HEK293 (cell line): Measurements from ENCODE around the gene STEAP3.

ENCODE experiments used
- CTCF ChIA-PET: fragments of 350-600 bp; formaldehyde crosslinking; extraction: SDS; loops from one replicate; lab custom pipeline; 2021; ENCODE audit warnings: antibody characterized with exemption; lab: Yijun Ruan, JAX
- POLR2A ChIA-PET: fragments of 300-600 bp; formaldehyde crosslinking; extraction: SDS; loops from one replicate; lab custom pipeline; 2020; ENCODE audit warnings: antibody characterized with exemption, inconsistent platforms; lab: Yijun Ruan, JAX
- H3K27ac ChIP-seq: fragments of 200-500 bp; sonication (Bioruptor generic); 2 replicates; pipeline ENCODE4 v1.5.1; 2014; ENCODE audit warnings: low read depth, low read length, control low read depth, inconsistent platforms; ENCODE audit errors: extremely low read depth
- H3K36me3 ChIP-seq, 2 experiments: fragments of 200-500 bp in 1 of 2; sonication (Bioruptor generic) in 1 of 2; 1 replicate in 1 of 2; 2 replicates in 1 of 2; pipeline ENCODE4 v1.5.1; 2014 to 2017; ENCODE audit warnings: inconsistent platforms in 2 of 2, low read length in 2 of 2; ENCODE audit not compliant: control insufficient read depth in 2 of 2, insufficient read depth in 1 of 2
- H3K4me1 ChIP-seq: fragments of 200-500 bp; sonication (Bioruptor generic); 2 replicates; pipeline ENCODE4 v1.5.1; 2014; ENCODE audit warnings: mild to moderate bottlenecking, low read length, inconsistent platforms; ENCODE audit not compliant: control insufficient read depth, insufficient read depth
- H3K4me3 ChIP-seq: 2 replicates; pipeline ENCODE4 v1.5.1; 2011; ENCODE audit warnings: low read depth, mild to moderate bottlenecking, control low read depth, low read length, moderate library complexity
- H3K9me3 ChIP-seq: fragments of 200-500 bp; sonication (Bioruptor generic); 2 replicates; pipeline ENCODE4 v1.5.1; 2014; ENCODE audit warnings: low read depth, low read length, inconsistent platforms; ENCODE audit not compliant: control insufficient read depth, insufficient read depth
- OSR2 ChIP-seq: fragments of 450-650 bp; formaldehyde crosslinking; IDR thresholded peaks from 2 replicates; pipeline ENCODE4 v1.5.1; 2016; ENCODE audit warnings: missing biosample characterization, missing genetic modification characterization
- TRIM28 ChIP-seq: IDR thresholded peaks from 2 replicates; pipeline ENCODE4 v1.6.1; 2011; ENCODE audit warnings: low read length, control low read depth, borderline replicate concordance
- ZEB2 ChIP-seq: fragments of 450-650 bp; formaldehyde crosslinking; IDR thresholded peaks from 2 replicates; pipeline ENCODE4 v1.5.1; 2016; ENCODE audit warnings: missing biosample characterization, missing genetic modification characterization
- ZFP37 ChIP-seq: fragments of 450-650 bp; formaldehyde crosslinking; IDR thresholded peaks from 2 replicates; pipeline ENCODE4 v1.5.1; 2016; ENCODE audit warnings: missing biosample characterization, missing genetic modification characterization
- ZIC2 ChIP-seq: fragments of 450-650 bp; formaldehyde crosslinking; IDR thresholded peaks from 2 replicates; pipeline ENCODE4 v1.5.1; 2016; ENCODE audit warnings: missing biosample characterization, missing genetic modification characterization
- ZNF10 ChIP-seq: fragments of 450-650 bp; formaldehyde crosslinking; IDR thresholded peaks from 2 replicates; pipeline ENCODE4 v1.5.1; 2017; ENCODE audit warnings: missing biosample characterization, missing genetic modification characterization
- ZNF121 ChIP-seq: fragments of 450-650 bp; formaldehyde crosslinking; IDR thresholded peaks from 2 replicates; pipeline ENCODE4 v1.5.1; 2016; ENCODE audit warnings: missing biosample characterization, missing genetic modification characterization
- ZNF184 ChIP-seq: fragments of 450-650 bp; IDR thresholded peaks from 2 replicates; pipeline ENCODE4 v1.5.1; 2018; ENCODE audit warnings: missing biosample characterization, mild to moderate bottlenecking, missing genetic modification characterization
- ZNF37A ChIP-seq: fragments of 450-650 bp; IDR thresholded peaks from 2 replicates; pipeline ENCODE4 v1.5.1; 2018; ENCODE audit warnings: missing biosample characterization, missing genetic modification characterization
- ZNF426 ChIP-seq: fragments of 450-650 bp; formaldehyde crosslinking; IDR thresholded peaks from 2 replicates; pipeline ENCODE4 v1.5.1; 2017; ENCODE audit warnings: missing biosample characterization, missing genetic modification characterization, mild to moderate bottlenecking, inconsistent platforms, moderate library complexity
- ZNF521 ChIP-seq: fragments of 450-650 bp; formaldehyde crosslinking; IDR thresholded peaks from 2 replicates; pipeline ENCODE4 v1.5.1; 2017; ENCODE audit warnings: missing biosample characterization, mild to moderate bottlenecking, missing genetic modification characterization
- ZNF529 ChIP-seq: fragments of 450-650 bp; formaldehyde crosslinking; IDR thresholded peaks from 2 replicates; pipeline ENCODE4 v1.5.1; 2017; ENCODE audit warnings: missing genetic modification characterization, missing biosample characterization; ENCODE audit not compliant: insufficient replicate concordance
- ZNF585B ChIP-seq: fragments of 450-650 bp; formaldehyde crosslinking; IDR thresholded peaks from 2 replicates; pipeline ENCODE4 v1.5.1; 2016; ENCODE audit warnings: missing biosample characterization, missing genetic modification characterization
- ZNF626 ChIP-seq: fragments of 450-650 bp; sonication (Bioruptor Pico); formaldehyde crosslinking; IDR thresholded peaks from 2 replicates; pipeline ENCODE4 v1.5.1; 2018; ENCODE audit warnings: missing biosample characterization, missing genetic modification characterization, inconsistent platforms
- ZNF654 ChIP-seq: fragments of 450-650 bp; formaldehyde crosslinking; IDR thresholded peaks from 2 replicates; pipeline ENCODE4 v1.5.1; 2016; ENCODE audit warnings: low read depth, missing biosample characterization, missing genetic modification characterization
- ZSCAN30 ChIP-seq: fragments of 450-650 bp; IDR thresholded peaks from 2 replicates; pipeline ENCODE4 v1.5.1; 2018; ENCODE audit warnings: missing biosample characterization, mild to moderate bottlenecking, missing genetic modification characterization, moderate library complexity
- TF ChIP-seq, protein P1 (sequence below): fragments of 450-650 bp; formaldehyde crosslinking; IDR thresholded peaks from 2 replicates; pipeline ENCODE4 v1.5.1; 2016; ENCODE audit warnings: missing biosample characterization, missing genetic modification characterization
- TF ChIP-seq, protein P2 (sequence below): fragments of 450-650 bp; IDR thresholded peaks from 2 replicates; pipeline ENCODE4 v1.5.1; 2018; ENCODE audit warnings: missing biosample characterization, missing genetic modification characterization
- TF ChIP-seq, protein P3 (sequence below): fragments of 450-650 bp; formaldehyde crosslinking; IDR thresholded peaks from 2 replicates; pipeline ENCODE4 v1.5.1; 2016; ENCODE audit warnings: missing biosample characterization, missing genetic modification characterization, low read depth
- TF ChIP-seq, protein P4 (sequence below): fragments of 450-650 bp; formaldehyde crosslinking; IDR thresholded peaks from 2 replicates; pipeline ENCODE4 v1.5.1; 2016; ENCODE audit warnings: missing biosample characterization, missing genetic modification characterization
- TF ChIP-seq, protein P5 (sequence below): fragments of 450-650 bp; formaldehyde crosslinking; IDR thresholded peaks from 2 replicates; pipeline ENCODE4 v1.5.1; 2017; ENCODE audit warnings: missing biosample characterization, missing genetic modification characterization

Gene STEAP3

DNA sequence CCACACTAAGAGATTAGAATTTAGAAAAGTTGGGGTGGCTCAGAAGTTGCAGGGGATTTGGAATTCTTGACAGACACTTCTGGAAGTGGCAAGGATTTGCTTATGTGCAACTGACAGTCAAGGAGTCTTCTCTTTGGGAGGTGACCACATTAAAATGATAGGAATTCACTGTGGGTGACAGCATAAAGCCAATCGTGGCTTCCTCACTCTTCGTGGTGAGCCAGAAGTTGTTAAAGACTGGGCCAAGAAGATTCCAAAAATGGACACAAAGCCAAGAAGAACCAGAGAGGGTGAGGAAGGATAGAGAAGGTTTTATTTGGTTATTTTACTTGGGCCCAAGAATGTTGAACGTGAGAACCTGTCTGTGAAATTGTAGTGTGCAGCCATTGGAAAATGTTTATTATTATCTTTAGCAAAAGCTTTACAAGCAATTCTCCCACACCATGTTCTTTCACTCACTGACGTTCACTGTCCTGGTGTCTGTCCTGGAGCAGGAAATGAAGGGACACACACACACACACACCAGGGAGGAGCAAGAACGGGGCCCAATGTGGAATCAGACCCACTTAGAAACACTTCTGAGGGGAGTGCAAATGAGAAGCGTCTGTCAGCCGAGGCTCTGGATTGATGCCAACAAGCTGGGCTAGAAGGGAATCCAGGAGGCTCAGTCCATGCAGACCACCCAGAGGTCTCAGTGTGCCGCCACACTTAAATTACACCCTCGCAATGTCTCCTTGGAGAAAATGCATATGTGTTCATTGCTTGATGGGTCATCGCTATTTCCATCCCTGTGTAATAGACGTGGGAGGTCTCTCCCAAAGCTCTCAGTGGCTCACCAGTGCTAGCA lies 37.2 kb downstream of the STEAP3 start (continued):
- TF ChIP-seq, protein P1, sequence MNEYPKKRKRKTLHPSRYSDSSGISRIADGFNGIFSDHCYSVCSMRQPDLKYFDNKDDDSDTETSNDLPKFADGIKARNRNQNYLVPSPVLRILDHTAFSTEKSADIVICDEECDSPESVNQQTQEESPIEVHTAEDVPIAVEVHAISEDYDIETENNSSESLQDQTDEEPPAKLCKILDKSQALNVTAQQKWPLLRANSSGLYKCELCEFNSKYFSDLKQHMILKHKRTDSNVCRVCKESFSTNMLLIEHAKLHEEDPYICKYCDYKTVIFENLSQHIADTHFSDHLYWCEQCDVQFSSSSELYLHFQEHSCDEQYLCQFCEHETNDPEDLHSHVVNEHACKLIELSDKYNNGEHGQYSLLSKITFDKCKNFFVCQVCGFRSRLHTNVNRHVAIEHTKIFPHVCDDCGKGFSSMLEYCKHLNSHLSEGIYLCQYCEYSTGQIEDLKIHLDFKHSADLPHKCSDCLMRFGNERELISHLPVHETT (tag by site-specific recombination), result no peak
- no peak for TF ChIP-seq ZSCAN30
- TF ChIP-seq, protein P2, sequence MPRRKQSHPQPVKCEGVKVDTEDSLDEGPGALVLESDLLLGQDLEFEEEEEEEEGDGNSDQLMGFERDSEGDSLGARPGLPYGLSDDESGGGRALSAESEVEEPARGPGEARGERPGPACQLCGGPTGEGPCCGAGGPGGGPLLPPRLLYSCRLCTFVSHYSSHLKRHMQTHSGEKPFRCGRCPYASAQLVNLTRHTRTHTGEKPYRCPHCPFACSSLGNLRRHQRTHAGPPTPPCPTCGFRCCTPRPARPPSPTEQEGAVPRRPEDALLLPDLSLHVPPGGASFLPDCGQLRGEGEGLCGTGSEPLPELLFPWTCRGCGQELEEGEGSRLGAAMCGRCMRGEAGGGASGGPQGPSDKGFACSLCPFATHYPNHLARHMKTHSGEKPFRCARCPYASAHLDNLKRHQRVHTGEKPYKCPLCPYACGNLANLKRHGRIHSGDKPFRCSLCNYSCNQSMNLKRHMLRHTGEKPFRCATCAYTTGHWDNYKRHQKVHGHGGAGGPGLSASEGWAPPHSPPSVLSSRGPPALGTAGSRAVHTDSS (tag by site-specific recombination), result no peak
- TF ChIP-seq ZNF626 (tag by site-specific recombination), result no peak

DNA sequence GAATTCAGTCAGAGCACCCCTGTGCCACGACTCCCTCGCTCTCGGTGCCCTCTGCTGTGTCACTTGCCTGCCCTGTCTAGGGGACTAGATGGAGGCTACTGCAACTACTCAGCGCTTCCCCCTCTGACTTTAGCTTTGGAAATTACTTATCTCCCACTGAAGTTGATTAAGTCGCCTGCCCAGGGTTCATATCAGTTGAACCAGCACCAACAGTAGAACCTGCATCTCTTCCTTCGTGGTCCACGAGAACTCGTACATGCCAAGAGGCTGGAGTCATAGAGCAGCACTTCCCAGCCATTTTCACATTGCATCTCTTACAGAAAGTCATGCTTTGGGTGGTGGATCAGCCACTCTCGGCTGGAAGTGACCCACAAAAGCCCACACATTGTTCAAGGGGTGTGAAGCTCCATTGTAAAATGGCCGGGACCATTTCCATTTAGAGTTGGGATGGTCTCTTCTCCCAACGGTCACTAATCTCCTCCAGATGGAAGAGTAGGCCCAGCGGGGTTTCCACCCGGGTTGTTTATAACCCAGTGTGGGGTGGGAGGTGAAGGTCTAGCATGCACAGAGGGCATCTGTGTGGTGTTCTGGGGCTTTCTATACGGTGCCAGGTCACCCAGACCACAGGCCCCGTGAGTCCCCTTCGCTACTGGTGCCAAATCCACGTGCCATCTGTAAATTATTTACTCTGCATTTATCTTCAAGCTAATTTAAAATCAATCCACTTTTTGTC lies 38.0 kb downstream of the STEAP3 start:
- H3K9me3 ChIP-seq, result no peaks in the 10 kb centered on the region
- no peak overlapping the region for H3K4me3 ChIP-seq
- ChIA-PET CTCF (interaction anchor here (1.0 to 1.2 kb wide), 2 partner anchors 10 to 26 kb away, joined by 3 read pairs; no protein-coding TSS in a partner anchor), POLR2A (no interaction called here)
- H3K36me3 ChIP-seq, result peaks cover 0 to 12% of the 10 kb centered on the region in 2 experiments; a peak in 1 of 3 replicates
- H3K27ac ChIP-seq, result no peak overlapping the region
- H3K4me1 ChIP-seq, result no peaks in the 10 kb centered on the region
- TF ChIP-seq ZIC2 (tag by site-specific recombination), result no peak
- TF ChIP-seq ZNF585B, result no peak
- TF ChIP-seq ZNF121 (tag by site-specific recombination), result no peak
- no peak for TF ChIP-seq ZNF10
- TF ChIP-seq, protein P3, sequence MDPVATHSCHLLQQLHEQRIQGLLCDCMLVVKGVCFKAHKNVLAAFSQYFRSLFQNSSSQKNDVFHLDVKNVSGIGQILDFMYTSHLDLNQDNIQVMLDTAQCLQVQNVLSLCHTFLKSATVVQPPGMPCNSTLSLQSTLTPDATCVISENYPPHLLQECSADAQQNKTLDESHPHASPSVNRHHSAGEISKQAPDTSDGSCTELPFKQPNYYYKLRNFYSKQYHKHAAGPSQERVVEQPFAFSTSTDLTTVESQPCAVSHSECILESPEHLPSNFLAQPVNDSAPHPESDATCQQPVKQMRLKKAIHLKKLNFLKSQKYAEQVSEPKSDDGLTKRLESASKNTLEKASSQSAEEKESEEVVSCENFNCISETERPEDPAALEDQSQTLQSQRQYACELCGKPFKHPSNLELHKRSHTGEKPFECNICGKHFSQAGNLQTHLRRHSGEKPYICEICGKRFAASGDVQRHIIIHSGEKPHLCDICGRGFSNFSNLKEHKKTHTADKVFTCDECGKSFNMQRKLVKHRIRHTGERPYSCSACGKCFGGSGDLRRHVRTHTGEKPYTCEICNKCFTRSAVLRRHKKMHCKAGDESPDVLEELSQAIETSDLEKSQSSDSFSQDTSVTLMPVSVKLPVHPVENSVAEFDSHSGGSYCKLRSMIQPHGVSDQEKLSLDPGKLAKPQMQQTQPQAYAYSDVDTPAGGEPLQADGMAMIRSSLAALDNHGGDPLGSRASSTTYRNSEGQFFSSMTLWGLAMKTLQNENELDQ (tag by site-specific recombination), result no peak
- TF ChIP-seq ZFP37 (tag by site-specific recombination), result no peak
- TF ChIP-seq ZNF184 (tag by site-specific recombination), result no peak
- TF ChIP-seq ZEB2 (tag by site-specific recombination), result no peak
- no peak for TF ChIP-seq ZNF37A (tag by site-specific recombination)
- no peak for TF ChIP-seq ZNF426 (tag by site-specific recombination)
- TF ChIP-seq ZNF654 (tag by site-specific recombination), result no peak
- TF ChIP-seq TRIM28, result no peak
- no peak for TF ChIP-seq ZNF529 (tag by site-specific recombination)
- TF ChIP-seq ZNF521, result no peak
- TF ChIP-seq, protein P4, sequence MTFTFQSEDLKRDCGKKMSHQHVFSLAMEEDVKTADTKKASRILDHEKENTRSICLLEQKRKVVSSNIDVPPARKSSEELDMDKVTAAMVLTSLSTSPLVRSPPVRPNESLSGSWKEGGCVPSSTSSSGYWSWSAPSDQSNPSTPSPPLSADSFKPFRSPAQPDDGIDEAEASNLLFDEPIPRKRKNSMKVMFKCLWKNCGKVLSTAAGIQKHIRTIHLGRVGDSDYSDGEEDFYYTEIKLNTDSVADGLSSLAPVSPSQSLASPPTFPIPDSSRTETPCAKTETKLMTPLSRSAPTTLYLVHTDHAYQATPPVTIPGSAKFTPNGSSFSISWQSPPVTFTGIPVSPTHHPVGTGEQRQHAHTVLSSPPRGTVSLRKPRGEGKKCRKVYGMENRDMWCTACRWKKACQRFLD (tag by site-specific recombination), result no peak
- TF ChIP-seq OSR2 (tag by site-specific recombination), result no peak
- TF ChIP-seq, protein P5, sequence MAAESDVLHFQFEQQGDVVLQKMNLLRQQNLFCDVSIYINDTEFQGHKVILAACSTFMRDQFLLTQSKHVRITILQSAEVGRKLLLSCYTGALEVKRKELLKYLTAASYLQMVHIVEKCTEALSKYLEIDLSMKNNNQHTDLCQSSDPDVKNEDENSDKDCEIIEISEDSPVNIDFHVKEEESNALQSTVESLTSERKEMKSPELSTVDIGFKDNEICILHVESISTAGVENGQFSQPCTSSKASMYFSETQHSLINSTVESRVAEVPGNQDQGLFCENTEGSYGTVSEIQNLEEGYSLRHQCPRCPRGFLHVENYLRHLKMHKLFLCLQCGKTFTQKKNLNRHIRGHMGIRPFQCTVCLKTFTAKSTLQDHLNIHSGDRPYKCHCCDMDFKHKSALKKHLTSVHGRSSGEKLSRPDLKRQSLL (tag by site-specific recombination), result no peak
- TF ChIP-seq, all 188 proteins: peak for 0
